Transverse colon (tissue), 3 donors: ENCODE data around the gene RCE1.

Source experiments
- POLR2A ChIP-seq: fragments of 450-650 bp; IDR thresholded peaks from one replicate; pipeline ENCODE4 v1.6.1; 2016; ENCODE audit warnings: antibody characterized with exemption, mild to moderate bottlenecking, moderate library complexity
- TF ChIP-seq, protein P1 (sequence below), 5 experiments: fragments of 200-600 bp in 3 of 5; fragments of 450-650 bp in 2 of 5; sonication (generic) in 3 of 5; IDR thresholded peaks; 1 replicate in 2 of 5; 2 replicates in 3 of 5; pipeline ENCODE4 v1.5.1; 2016 to 2017; ENCODE audit warnings: antibody characterized with exemption in 5 of 5, inconsistent platforms in 3 of 5, mild to moderate bottlenecking in 2 of 5, moderate library complexity in 1 of 5

DNA sequence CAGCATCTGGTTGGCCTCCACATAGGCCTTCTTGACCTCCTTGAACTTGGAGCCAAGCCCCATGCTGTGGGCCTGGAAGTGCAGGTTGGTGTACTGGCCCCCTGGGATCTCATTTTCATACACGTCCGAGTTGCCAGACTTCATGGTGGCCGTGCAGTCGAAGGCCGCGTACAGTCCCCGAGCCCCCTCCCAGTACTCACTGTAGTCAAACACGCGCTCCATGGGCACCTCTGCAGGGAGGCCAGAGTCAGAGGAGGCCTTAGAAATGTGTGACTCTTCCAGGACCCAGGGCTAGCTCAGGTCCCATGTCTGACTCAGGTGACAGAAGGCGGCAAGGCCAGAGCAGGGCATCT lies 7.0 kb downstream of the RCE1 start:
- TF ChIP-seq POLR2A = no peak
- TF ChIP-seq, protein P1, sequence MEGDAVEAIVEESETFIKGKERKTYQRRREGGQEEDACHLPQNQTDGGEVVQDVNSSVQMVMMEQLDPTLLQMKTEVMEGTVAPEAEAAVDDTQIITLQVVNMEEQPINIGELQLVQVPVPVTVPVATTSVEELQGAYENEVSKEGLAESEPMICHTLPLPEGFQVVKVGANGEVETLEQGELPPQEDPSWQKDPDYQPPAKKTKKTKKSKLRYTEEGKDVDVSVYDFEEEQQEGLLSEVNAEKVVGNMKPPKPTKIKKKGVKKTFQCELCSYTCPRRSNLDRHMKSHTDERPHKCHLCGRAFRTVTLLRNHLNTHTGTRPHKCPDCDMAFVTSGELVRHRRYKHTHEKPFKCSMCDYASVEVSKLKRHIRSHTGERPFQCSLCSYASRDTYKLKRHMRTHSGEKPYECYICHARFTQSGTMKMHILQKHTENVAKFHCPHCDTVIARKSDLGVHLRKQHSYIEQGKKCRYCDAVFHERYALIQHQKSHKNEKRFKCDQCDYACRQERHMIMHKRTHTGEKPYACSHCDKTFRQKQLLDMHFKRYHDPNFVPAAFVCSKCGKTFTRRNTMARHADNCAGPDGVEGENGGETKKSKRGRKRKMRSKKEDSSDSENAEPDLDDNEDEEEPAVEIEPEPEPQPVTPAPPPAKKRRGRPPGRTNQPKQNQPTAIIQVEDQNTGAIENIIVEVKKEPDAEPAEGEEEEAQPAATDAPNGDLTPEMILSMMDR (IDR thresholded peaks at IDR 0.05) = no peak
